A549 treated with AZD2906 at 1 μM for 4 hours (cell line): ENCODE measurements around the gene VGLL3. TPM values are rescaled to one million over a fixed set of nuclear protein-coding genes. Genes with fewer than 3 reads are reported as not detected.

Experiments
- total RNA-seq: library from RNA; stranded (reverse); fragments of 200-300 nt; extraction: Qiagen RNA extraction; gene quantifications from 5 replicates; pipeline ENCODE4 v1.2.3, GENCODE V29; 2022

Gene VGLL3, protein sequence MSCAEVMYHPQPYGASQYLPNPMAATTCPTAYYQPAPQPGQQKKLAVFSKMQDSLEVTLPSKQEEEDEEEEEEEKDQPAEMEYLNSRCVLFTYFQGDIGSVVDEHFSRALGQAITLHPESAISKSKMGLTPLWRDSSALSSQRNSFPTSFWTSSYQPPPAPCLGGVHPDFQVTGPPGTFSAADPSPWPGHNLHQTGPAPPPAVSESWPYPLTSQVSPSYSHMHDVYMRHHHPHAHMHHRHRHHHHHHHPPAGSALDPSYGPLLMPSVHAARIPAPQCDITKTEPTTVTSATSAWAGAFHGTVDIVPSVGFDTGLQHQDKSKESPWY
- total RNA-seq: 6.7 to 11.3 TPM (median 10.7 TPM) in 5 replicates

DNA sequence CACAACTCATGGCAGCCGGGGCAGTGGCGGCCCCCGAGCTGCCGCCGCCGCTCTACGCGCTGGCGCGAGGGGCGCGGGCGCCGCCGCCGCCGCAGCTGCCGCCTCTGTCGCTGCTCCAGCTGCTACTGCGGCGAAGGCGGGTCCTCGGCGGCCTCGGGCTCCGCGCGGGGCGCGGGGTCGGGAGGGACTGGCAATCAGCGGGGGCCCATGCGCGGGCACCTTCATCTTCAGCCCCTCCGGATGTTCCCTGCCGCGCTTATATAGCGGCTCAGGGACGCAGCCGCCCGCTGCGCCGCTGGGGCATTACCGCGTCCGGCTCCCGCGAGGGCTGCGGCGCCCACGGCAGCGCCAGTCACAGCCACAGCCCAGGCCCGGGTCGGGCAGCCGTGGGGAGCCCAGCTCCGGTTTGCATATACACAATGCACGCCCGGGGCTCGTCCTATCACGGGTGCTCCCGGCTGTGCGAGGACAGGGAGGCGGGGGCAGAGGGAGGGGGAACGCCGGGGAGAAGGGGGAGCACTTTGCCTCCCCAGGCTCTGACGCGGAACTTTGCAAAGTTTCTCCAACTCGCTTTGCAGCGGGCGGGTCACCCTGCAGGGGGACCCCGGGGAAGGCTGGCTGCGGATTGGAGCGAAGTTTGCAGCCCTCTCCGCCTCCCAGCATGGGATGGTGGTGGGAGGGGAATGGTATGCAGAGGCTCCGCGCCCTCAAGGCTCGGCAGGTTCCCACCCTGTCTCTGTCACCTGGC, at the start of gene VGLL3:
VGLL3 (minus strand) TSS at position 416 of the 748 bp plus-strand sequence; CDS start at position 10, 406 bp downstream.

Other genes with a start within 250 kb of the VGLL3 start
- gene CHMP2B, start 236.2 kb upstream of the VGLL3 start, total RNA-seq: 99.4 to 113 TPM (median 103 TPM) in 5 replicates